Right forelimb (tissue), 1 donor: Measurements from ENCODE around the gene INHBB.

Source experiments
- DNase-seq: peaks from one replicate; pipeline ENCODE4 v3.0.0-alpha.2; 2018

The INHBB gene

DNA sequence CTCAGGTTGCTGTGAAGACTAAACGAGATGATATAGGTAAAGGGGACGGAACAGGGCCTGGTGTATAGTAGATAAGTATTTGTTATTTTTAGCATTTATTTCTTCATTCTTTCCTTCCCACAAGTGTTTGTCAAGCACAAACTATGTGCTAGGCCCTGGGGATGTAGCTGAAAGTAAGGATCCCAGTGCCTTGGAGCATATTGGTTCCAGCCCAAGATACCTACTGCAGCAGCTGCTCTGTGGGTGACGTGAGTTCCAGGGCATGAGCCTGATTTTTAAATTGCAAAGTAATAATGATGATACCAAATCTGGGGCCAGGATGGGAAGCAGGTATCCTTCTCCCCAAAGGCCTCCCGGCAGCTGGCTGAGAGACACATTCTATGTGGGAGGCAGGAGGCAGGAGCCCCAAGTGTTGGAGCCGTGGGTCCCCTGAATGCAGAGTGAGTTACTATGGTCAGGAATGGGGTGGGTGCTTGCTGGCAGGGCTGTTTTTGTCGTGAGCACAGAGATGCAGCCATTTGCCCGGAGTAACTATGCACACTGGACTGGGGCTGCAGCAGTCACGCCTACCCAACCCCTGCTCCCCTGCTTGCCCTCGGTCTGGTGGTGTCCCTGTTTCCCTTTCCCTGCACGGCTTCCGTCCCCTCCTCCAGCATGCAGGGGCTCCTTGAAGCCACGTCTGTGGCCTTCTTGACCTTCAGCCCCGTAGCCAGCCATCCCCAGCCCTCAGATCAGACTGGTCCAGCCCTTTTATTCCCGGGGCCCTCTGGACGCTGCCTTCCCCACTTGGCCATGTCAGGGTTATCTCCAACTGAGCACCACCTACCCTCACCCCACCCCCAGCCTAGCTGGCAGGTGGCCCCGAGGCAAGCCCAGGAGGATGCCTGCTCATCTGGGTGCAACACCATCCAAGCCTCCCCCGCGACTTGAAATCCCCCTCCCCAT is 52.4 kb downstream of the INHBB start:
- peak; percentile 33 for DNase-seq

DNA sequence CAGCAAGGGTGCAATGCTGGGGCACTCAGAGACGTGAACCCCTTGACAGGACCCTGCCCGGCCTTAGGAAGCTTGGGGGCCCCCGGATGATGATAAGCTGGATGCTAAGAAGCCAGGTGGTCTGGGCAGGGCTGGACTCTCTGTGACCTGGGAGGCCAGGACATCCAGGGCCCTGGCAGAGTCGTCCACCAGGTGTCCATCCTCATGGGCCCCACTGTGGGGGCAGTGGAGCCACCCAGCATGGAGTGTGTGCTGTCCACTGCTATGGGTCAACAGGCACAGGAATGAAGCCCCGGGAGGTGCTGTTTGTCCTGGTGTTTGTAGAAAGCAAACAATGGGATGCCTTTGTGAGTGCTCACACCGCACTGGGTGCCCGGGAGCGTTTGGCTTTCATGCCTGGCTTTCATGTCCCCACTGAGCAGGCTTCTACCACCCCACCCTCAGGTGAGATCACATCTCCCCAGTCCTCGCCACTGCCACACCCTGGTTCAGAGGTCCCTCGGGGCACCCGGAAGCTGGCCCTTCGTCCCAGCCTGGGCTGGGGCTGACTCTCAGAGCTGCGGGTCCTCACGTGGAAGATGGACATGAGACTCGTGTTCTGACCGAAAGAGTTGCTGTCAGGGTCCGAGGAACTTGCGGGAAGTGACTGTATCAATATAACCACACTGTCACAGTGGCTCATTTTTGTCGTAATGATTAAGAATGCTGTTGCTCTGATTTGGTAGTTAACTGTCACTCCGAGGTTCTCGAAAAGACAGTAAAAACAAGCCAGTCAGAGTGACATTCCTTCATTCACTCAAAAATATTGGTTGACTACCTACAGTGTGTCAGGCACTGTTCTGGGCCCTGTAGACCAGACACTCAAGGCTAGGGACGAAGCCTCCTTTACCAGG is 53.3 kb downstream of the INHBB start:
- no peak for DNase-seq

DNA sequence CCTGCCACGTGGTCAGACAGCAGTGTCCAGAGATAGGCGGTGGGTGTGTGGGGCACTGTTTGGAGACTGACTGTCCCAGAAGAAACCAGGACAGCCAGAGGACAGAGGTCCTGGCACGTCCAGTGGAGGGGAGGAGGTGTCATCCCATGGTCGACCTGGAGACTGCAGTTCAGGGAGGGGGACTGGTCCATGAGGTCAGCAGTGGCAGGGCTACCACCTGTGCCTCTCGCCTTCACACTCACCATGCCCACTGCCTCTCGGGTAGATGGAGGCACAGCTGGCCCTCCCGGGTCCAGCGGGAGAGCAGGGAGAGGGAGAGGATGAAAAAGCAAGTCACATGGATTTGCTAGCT is 53.9 kb downstream of the INHBB start:
- no peak for DNase-seq

DNA sequence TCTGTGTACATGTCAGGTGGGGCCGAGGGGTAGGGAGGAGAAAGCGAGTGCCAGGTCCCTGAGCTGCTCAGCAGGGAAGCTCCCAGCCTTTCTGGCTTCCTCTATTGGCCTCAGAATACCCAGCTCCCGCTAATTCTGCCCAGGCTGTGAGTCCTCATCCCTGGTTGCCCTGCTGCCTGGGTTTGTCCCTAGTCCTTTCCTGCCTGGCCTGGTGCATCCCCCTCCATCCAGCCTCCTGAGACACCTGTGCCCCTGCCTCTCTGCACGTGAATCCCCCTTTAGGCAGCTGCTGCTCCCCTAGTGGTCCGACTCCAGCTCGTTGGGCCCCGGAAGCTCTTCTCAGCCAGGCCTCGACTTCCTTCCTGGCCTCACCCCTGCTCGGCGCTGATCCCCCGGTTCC is 54.6 kb downstream of the INHBB start:
- peak; percentile 22 for DNase-seq
